IMR-90 (cell line): ENCODE data around the gene SNRPB2. TPM values are rescaled to one million over a fixed set of nuclear protein-coding genes. Genes with fewer than 3 reads are reported as not detected.

Experiments
- ATAC-seq: fragments of 200-7000 bp; cut with Tn5 transposase; 2 replicates; pipeline ENCODE4 v1.9.1; 2020; ENCODE audit warnings: low read depth, mild to moderate bottlenecking, moderate library complexity
- BruUV-seq: library from RNA; stranded (reverse); fragments of 400-500 nt; replicated peaks from 2 replicates; lab custom pipeline; 2021; lab: Mats Ljungman, UMichigan
- CTCF ChIA-PET: fragments of 300-600 bp; formaldehyde crosslinking; extraction: SDS; loops from one replicate; lab custom pipeline; 2021; ENCODE audit warnings: antibody characterized with exemption; lab: Yijun Ruan, JAX
- POLR2A ChIA-PET: fragments of 300-600 bp; sonication (Branson Sonifier 250); formaldehyde crosslinking; loops from one replicate; lab custom pipeline; 2022; ENCODE audit warnings: antibody characterized with exemption; ENCODE audit not compliant: unreplicated experiment; lab: Charles Lee
- DNase-seq: peaks from one replicate; pipeline ENCODE4 v3.0.0; 2013
- H2AFZ ChIP-seq: replicated peaks from 2 replicates; pipeline ENCODE3; 2013; ENCODE audit warnings: low read length, mild to moderate bottlenecking; ENCODE audit not compliant: poor library complexity
- H2AK5ac ChIP-seq: 2 replicates; pipeline ENCODE4 v1.6.1; 2013; ENCODE audit warnings: low read depth, low read length, inconsistent platforms
- H2AK9ac ChIP-seq: replicated peaks from 2 replicates; pipeline ENCODE3; 2013; ENCODE audit warnings: mild to moderate bottlenecking, low read depth, low read length, moderate library complexity; ENCODE audit not compliant: poor library complexity
- H2BK120ac ChIP-seq: 2 replicates; pipeline ENCODE4 v1.6.1; 2013; ENCODE audit warnings: low read depth, low read length, inconsistent platforms
- H2BK15ac ChIP-seq: 3 replicates; pipeline ENCODE4 v1.6.1; 2013; ENCODE audit warnings: low read depth, low read length, inconsistent platforms
- H2BK20ac ChIP-seq: 2 replicates; pipeline ENCODE4 v1.6.1; 2013; ENCODE audit warnings: low read depth, mild to moderate bottlenecking, inconsistent platforms, low read length, moderate library complexity
- H2BK5ac ChIP-seq: 2 replicates; pipeline ENCODE4 v1.6.1; 2013; ENCODE audit warnings: mild to moderate bottlenecking, low read depth, low read length, inconsistent platforms; ENCODE audit not compliant: poor library complexity, severe bottlenecking
- H3K14ac ChIP-seq: replicated peaks from 2 replicates; pipeline ENCODE4 v1.6.1; 2013; ENCODE audit warnings: low read depth, low read length, inconsistent platforms
- H3K18ac ChIP-seq: 2 replicates; pipeline ENCODE4 v1.6.1; 2013; ENCODE audit warnings: low read depth, low read length, control low read depth
- H3K23ac ChIP-seq: 2 replicates; pipeline ENCODE4 v1.6.1; 2013; ENCODE audit warnings: low read depth, low read length, inconsistent platforms
- H3K27ac ChIP-seq: 2 replicates; pipeline ENCODE4 v1.5.1; 2013; ENCODE audit warnings: mild to moderate bottlenecking, control low read depth, low read length; ENCODE audit not compliant: insufficient read depth
- H3K27me3 ChIP-seq: 2 replicates; pipeline ENCODE4 v1.6.1; 2013; ENCODE audit warnings: low read length; ENCODE audit not compliant: control insufficient read depth, insufficient read depth
- H3K36me3 ChIP-seq: 2 replicates; pipeline ENCODE4 v1.6.1; 2013; ENCODE audit warnings: low read length, mixed read lengths; ENCODE audit not compliant: control insufficient read depth, insufficient read depth
- H3K4ac ChIP-seq: 2 replicates; pipeline ENCODE4 v1.6.1; 2013; ENCODE audit warnings: low read depth, low read length, inconsistent platforms
- H3K4me1 ChIP-seq: 2 replicates; pipeline ENCODE4 v1.6.1; 2013; ENCODE audit warnings: low read length, mixed read lengths; ENCODE audit not compliant: control insufficient read depth, insufficient read depth
- H3K4me2 ChIP-seq: 2 replicates; pipeline ENCODE4 v1.6.1; 2013; ENCODE audit warnings: low read depth, mild to moderate bottlenecking, control low read depth, low read length, moderate library complexity
- H3K4me3 ChIP-seq: 2 replicates; pipeline ENCODE4 v1.5.1; 2013; ENCODE audit warnings: low read depth, mild to moderate bottlenecking, control low read depth, low read length, moderate library complexity; ENCODE audit not compliant: insufficient read depth
- H3K56ac ChIP-seq: 2 replicates; pipeline ENCODE4 v1.6.1; 2013; ENCODE audit warnings: low read length, inconsistent platforms; ENCODE audit not compliant: insufficient read depth; ENCODE audit errors: extremely low read depth
- H3K79me1 ChIP-seq, 2 experiments: 2 replicates each; pipeline ENCODE4 v1.6.1; 2013; ENCODE audit warnings: low read length in 2 of 2, inconsistent platforms in 1 of 2, low read depth in 1 of 2
- H3K9ac ChIP-seq: 2 replicates; pipeline ENCODE4 v1.6.1; 2013; ENCODE audit warnings: low read depth, low read length, control low read depth
- H3K9me1 ChIP-seq: 2 replicates; pipeline ENCODE4 v1.6.1; 2013; ENCODE audit warnings: low read length, inconsistent platforms; ENCODE audit not compliant: insufficient read depth
- H3K9me3 ChIP-seq: 2 replicates; pipeline ENCODE4 v1.6.1; 2013; ENCODE audit warnings: low read length; ENCODE audit not compliant: control insufficient read depth, insufficient read depth
- H4K20me1 ChIP-seq: 2 replicates; pipeline ENCODE4 v1.6.1; 2013; ENCODE audit warnings: low read length, inconsistent platforms; ENCODE audit not compliant: insufficient read depth
- H4K5ac ChIP-seq: 2 replicates; pipeline ENCODE4 v1.6.1; 2013; ENCODE audit warnings: mild to moderate bottlenecking, low read depth, low read length, control low read depth
- H4K8ac ChIP-seq, 2 experiments: 2 replicates each; pipeline ENCODE4 v1.6.1; 2013; ENCODE audit warnings: low read depth in 2 of 2, low read length in 2 of 2, control low read depth in 1 of 2, inconsistent platforms in 1 of 2
- H4K91ac ChIP-seq: 2 replicates; pipeline ENCODE4 v1.6.1; 2013; ENCODE audit warnings: low read depth, low read length, inconsistent platforms; ENCODE audit not compliant: insufficient read depth
- BHLHE40 ChIP-seq: fragments of 150-350 bp; IDR thresholded peaks from 2 replicates; pipeline ENCODE4 v1.6.1; 2016; ENCODE audit warnings: mild to moderate bottlenecking, low read depth, low read length
- CEBPB ChIP-seq: IDR thresholded peaks from 2 replicates; pipeline ENCODE4 v1.6.1; 2012; ENCODE audit warnings: low read depth, low read length, improper control_type of control experiment
- CHD1 ChIP-seq: IDR thresholded peaks from 2 replicates; pipeline ENCODE4 v1.6.1; 2012; ENCODE audit warnings: low read depth, low read length, improper control_type of control experiment
- ELK1 ChIP-seq: fragments of 150-350 bp; IDR thresholded peaks from 2 replicates; pipeline ENCODE4 v1.6.1; 2016; ENCODE audit warnings: low read depth, mild to moderate bottlenecking, low read length, moderate library complexity, borderline replicate concordance
- FOS ChIP-seq: fragments of 150-350 bp; IDR thresholded peaks from 2 replicates; pipeline ENCODE4 v1.6.1; 2016; ENCODE audit warnings: low read depth, low read length
- MAFK ChIP-seq: IDR thresholded peaks from 2 replicates; pipeline ENCODE4 v1.6.1; 2012; ENCODE audit warnings: low read depth, low read length, improper control_type of control experiment
- MAZ ChIP-seq: IDR thresholded peaks from 2 replicates; pipeline ENCODE4 v1.6.1; 2012; ENCODE audit warnings: low read depth, mild to moderate bottlenecking, low read length, improper control_type of control experiment, moderate library complexity, borderline replicate concordance
- MXI1 ChIP-seq: IDR thresholded peaks from 2 replicates; pipeline ENCODE4 v1.6.1; 2012; ENCODE audit warnings: low read depth, mild to moderate bottlenecking, low read length, moderate library complexity, borderline replicate concordance
- NFE2L2 ChIP-seq: fragments of 150-350 bp; IDR thresholded peaks from 2 replicates; pipeline ENCODE4 v1.6.1; 2016; ENCODE audit warnings: low read depth, mild to moderate bottlenecking, low read length
- POLR2A ChIP-seq: IDR thresholded peaks from 2 replicates; pipeline ENCODE4 v1.6.1; 2012; ENCODE audit warnings: mild to moderate bottlenecking, low read depth, low read length
- RAD21 ChIP-seq: IDR thresholded peaks from 2 replicates; pipeline ENCODE4 v1.6.1; 2012; ENCODE audit warnings: low read length, improper control_type of control experiment
- RCOR1 ChIP-seq: IDR thresholded peaks from 2 replicates; pipeline ENCODE4 v1.6.1; 2012; ENCODE audit warnings: mild to moderate bottlenecking, low read length, improper control_type of control experiment; ENCODE audit not compliant: insufficient replicate concordance
- RFX5 ChIP-seq: IDR thresholded peaks from 2 replicates; pipeline ENCODE4 v1.8.0; 2012; ENCODE audit warnings: low read depth, mild to moderate bottlenecking, low read length, moderate library complexity
- SMC3 ChIP-seq: fragments of 150-350 bp; IDR thresholded peaks from 2 replicates; pipeline ENCODE4 v1.6.1; 2016; ENCODE audit warnings: low read depth, mild to moderate bottlenecking, antibody characterized with exemption, low read length, moderate library complexity
- USF2 ChIP-seq: fragments of 150-350 bp; IDR thresholded peaks from 2 replicates; pipeline ENCODE4 v1.6.1; 2017; ENCODE audit warnings: mild to moderate bottlenecking, antibody characterized with exemption, low read length, low read depth
- WGBS, 2 experiments: methylation state at CpG; one replicate each; pipeline versions ENCODE4 v1.1.5 to v1.1.7; 2013; ENCODE audit warnings: missing lambda C conversion rate in 2 of 2; ENCODE audit not compliant: insufficient read length in 1 of 2; ENCODE audit errors: extremely low coverage in 2 of 2; 5-methylcytosine and 5-hydroxymethylcytosine counted together
- dilution Hi-C: fragments of 300-500 bp; cut with HindIII; formaldehyde crosslinking; loops from one replicate; pipeline ENCODE4 v1.14.3; 2018; ENCODE audit warnings: low sequenced_read_pairs; ENCODE audit not compliant: unreplicated experiment
- in situ Hi-C: fragments of 300-500 bp; cut with MboI; formaldehyde crosslinking; loops from 3 replicates; pipeline ENCODE4 v1.14.3; 2019; ENCODE audit warnings: low sequenced_read_pairs, inconsistent platforms, mixed read lengths
- intact Hi-C: fragments of 100-400 bp; cut with micrococcal nuclease; formaldehyde crosslinking; loops from 2 replicates; pipeline ENCODE4 v1.10.0; 2022
- polyA plus RNA-seq, 3 experiments: library from polyadenylated mRNA; depleted of rRNA; stranded (reverse); fragments of >200 nt; gene quantifications; 2 replicates each; pipeline ENCODE4 v1.2.3, GENCODE V29; 2012; ENCODE audit warnings: low replicate concordance in 1 of 3
- total RNA-seq: library from RNA; depleted of rRNA; stranded (reverse); fragments of >200 nt; gene quantifications from 2 replicates; pipeline ENCODE4 v1.2.3, GENCODE V29; 2012

The SNRPB2 gene
- total and polyA plus RNA-seq, 2 of the 4 experiments (the other 2 are of a cell fraction) = 27.1 to 65.6 TPM

GRCh38 chr20:16695628-16696027 is 34.2 kb upstream of the SNRPB2 start:
- dilution Hi-C loops = no loop called here
- H4K8ac ChIP-seq = no peak overlapping the region
- H3K27ac ChIP-seq = no peak overlapping the region
- in situ Hi-C loops = no loop called here
- H2AK5ac ChIP-seq = no peak overlapping the region
- H3K4ac ChIP-seq = no peak overlapping the region
- TF ChIP-seq CEBPB = no peak
- TF ChIP-seq RFX5 = no peak
- TF ChIP-seq RAD21 = no peak
- no peak for TF ChIP-seq MAZ
- TF ChIP-seq RCOR1 = no peak
- no peak for TF ChIP-seq NFE2L2
- no peak for TF ChIP-seq CHD1
- TF ChIP-seq POLR2A = no peak
- no peak for TF ChIP-seq ELK1
- no peak for TF ChIP-seq FOS
- TF ChIP-seq BHLHE40 = no peak
- no peak for TF ChIP-seq USF2
- no peak for TF ChIP-seq SMC3
- no peak for TF ChIP-seq MAFK
- no peak for TF ChIP-seq MXI1
- H2BK5ac ChIP-seq = no peak overlapping the region
- no peaks in the 10 kb centered on the region for H4K20me1 ChIP-seq
- H3K36me3 ChIP-seq = no peaks in the 10 kb centered on the region
- H3K4me1 ChIP-seq = no peaks in the 10 kb centered on the region
- DNase-seq (no peak), ATAC-seq (no peak)
- ChIA-PET CTCF (no interaction called here), POLR2A (no interaction called here)
- H3K9me1 ChIP-seq = no peaks in the 10 kb centered on the region
- no peak overlapping the region for H4K5ac ChIP-seq
- no peak overlapping the region for H3K14ac ChIP-seq
- BruUV-seq = no TSS peak
- no peaks in the 10 kb centered on the region for H3K79me1 ChIP-seq
- H2BK20ac ChIP-seq = no peak overlapping the region
- H4K91ac ChIP-seq = no peak overlapping the region
- H2BK15ac ChIP-seq = no peak overlapping the region
- no peak overlapping the region for H2AK9ac ChIP-seq
- no peak overlapping the region for H2AFZ ChIP-seq
- no CpG with 5 or more reads among the region's 3 CpGs for WGBS, 2 experiments
- H3K9me3 ChIP-seq = no peaks in the 10 kb centered on the region
- H3K23ac ChIP-seq = no peak overlapping the region; the same call in 1 of the 2 replicates
- no peak overlapping the region for H3K18ac ChIP-seq
- no peak overlapping the region for H2BK120ac ChIP-seq
- H3K4me2 ChIP-seq = no peak overlapping the region
- H3K27me3 ChIP-seq = no peaks in the 10 kb centered on the region
- intact Hi-C loops = no loop called here
- H3K4me3 ChIP-seq = no peak overlapping the region
- H3K9ac ChIP-seq = no peak overlapping the region
- no peak overlapping the region for H3K56ac ChIP-seq
